Vagina (tissue), 2 donors: Measurements from ENCODE around the gene LTBP4. TPM values are rescaled to one million over a fixed set of nuclear protein-coding genes. Genes with fewer than 3 reads are reported as not detected.

Experiments used
- DNase-seq, 2 donors: peaks; one replicate each; pipeline ENCODE4 v3.0.0-alpha.2; 2017; ENCODE audit errors: extremely low spot score in 2 of 2
- H3K27ac ChIP-seq: fragments of 200-600 bp; sonication (generic); one replicate; pipeline ENCODE4 v1.5.1; 2019
- H3K27me3 ChIP-seq: fragments of 200-600 bp; sonication (generic); one replicate; pipeline ENCODE4 v1.5.1; 2019
- H3K36me3 ChIP-seq, 2 donors: fragments of 200-600 bp; sonication (generic); one replicate each; pipeline ENCODE4 v1.5.1; 2017 to 2019
- H3K4me1 ChIP-seq: fragments of 200-600 bp; sonication (generic); one replicate; pipeline ENCODE4 v1.5.1; 2019
- H3K4me3 ChIP-seq, 2 donors: fragments of 200-600 bp; sonication (generic); 1 replicate in 1 of 2; 2 replicates in 1 of 2; pipeline ENCODE4 v1.5.1; 2016 to 2019
- H3K9me3 ChIP-seq: fragments of 200-600 bp; sonication (generic); one replicate; pipeline ENCODE4 v1.5.1; 2019
- CTCF ChIP-seq, 3 experiments: fragments of 450-650 bp in 2 of 3; fragments of 200-600 bp in 1 of 3; sonication (generic) in 1 of 3; IDR thresholded peaks; one replicate each; pipeline ENCODE4 v1.5.1; 2017 to 2019; ENCODE audit warnings: antibody characterized with exemption in 3 of 3, mild to moderate bottlenecking in 2 of 3, moderate library complexity in 2 of 3
- POLR2A ChIP-seq, 2 donors: fragments of 450-650 bp; IDR thresholded peaks; one replicate each; pipeline ENCODE4 v1.6.1; 2017; ENCODE audit warnings: antibody characterized with exemption in 2 of 2, mild to moderate bottlenecking in 2 of 2, moderate library complexity in 2 of 2
- POLR2AphosphoS5 ChIP-seq, 2 donors: sonication (generic); formaldehyde crosslinking; IDR thresholded peaks; one replicate each; pipeline ENCODE4 v1.9.0; 2017; ENCODE audit warnings: antibody characterized with exemption in 2 of 2, mild to moderate bottlenecking in 2 of 2, low read depth in 1 of 2; ENCODE audit not compliant: insufficient read depth in 1 of 2
- intact Hi-C: fragments of 100-400 bp; cut with DNase I; formaldehyde crosslinking; loops from one replicate; pipeline ENCODE4 v1.15.1; 2023
- total RNA-seq: library from RNA; depleted of rRNA; stranded (reverse); fragments of >200 nt; gene quantifications from one replicate; pipeline ENCODE4 v1.2.3, GENCODE V29; 2016

Gene LTBP4
- total RNA-seq, 1 donor from 2014 or later, result 983 TPM

- H3K27ac ChIP-seq, result peak within 1 kb of the TSS; percentile 68
- peaks cover 22% of the 10 kb centered on the region for H3K4me1 ChIP-seq
- TF ChIP-seq POLR2A (IDR thresholded peaks at IDR 0.05), result no peak
- no peak for TF ChIP-seq CTCF (IDR thresholded peaks at IDR 0.05)
- peak; percentile 83 to 85 for TF ChIP-seq POLR2AphosphoS5 (IDR thresholded peaks at IDR 0.05; ENCODE audit: insufficient read depth in 1 of 2, low read depth in 1 of 2)
- no peaks in the 10 kb centered on the region for H3K27me3 ChIP-seq
- DNase-seq, result no peak
- peaks cover 0 to 16% of the 10 kb centered on the region in 2 donors for H3K36me3 ChIP-seq
- peak within 1 kb of the TSS; percentile 68 to 78 for H3K4me3 ChIP-seq
- intact Hi-C loops, result no loop called here
- H3K9me3 ChIP-seq, result no peaks in the 10 kb centered on the region
These were observed 24.4 kb upstream of the LTBP4 start, which contains the start of gene SHKBP1 for GRCh38 chr19:40576585-40577451. Gene SHKBP1 (plus strand): TSS chr19:40576873. CDS start chr19:40576900, 27 bp downstream.

GRCh38 chr19:40578442-40578908 is 22.7 kb upstream of the LTBP4 start:
- Histone ChIP-seq H3K4me3 (no peak overlapping the region), H3K27ac (no peak overlapping the region), H3K9me3 (no peaks in the 10 kb centered on the region), H3K4me1 (peaks cover 22% of the 10 kb centered on the region), H3K27me3 (no peaks in the 10 kb centered on the region), H3K36me3 (peaks cover 0 to 29% of the 10 kb centered on the region in 2 donors)
- TF ChIP-seq POLR2AphosphoS5 (IDR thresholded peaks at IDR 0.05; ENCODE audit: insufficient read depth in 1 of 2, low read depth in 1 of 2) (no peak), CTCF (IDR thresholded peaks at IDR 0.05) (no peak), POLR2A (IDR thresholded peaks at IDR 0.05) (no peak)
- DNase-seq, result no peak
- intact Hi-C loops, result no loop called here

GRCh38 chr19:40580619-40581018 is 20.6 kb upstream of the LTBP4 start:
- Histone ChIP-seq H3K4me1 (peaks cover 22% of the 10 kb centered on the region), H3K4me3 (no peak overlapping the region), H3K36me3 (peaks cover 0 to 39% of the 10 kb centered on the region in 2 donors), H3K27me3 (no peaks in the 10 kb centered on the region), H3K9me3 (no peaks in the 10 kb centered on the region), H3K27ac (no peak overlapping the region)
- intact Hi-C loops, result no loop called here
- no peak for DNase-seq
- TF ChIP-seq POLR2A (IDR thresholded peaks at IDR 0.05) (no peak), POLR2AphosphoS5 (IDR thresholded peaks at IDR 0.05; ENCODE audit: insufficient read depth in 1 of 2, low read depth in 1 of 2) (no peak), CTCF (IDR thresholded peaks at IDR 0.05) (no peak)

DNA sequence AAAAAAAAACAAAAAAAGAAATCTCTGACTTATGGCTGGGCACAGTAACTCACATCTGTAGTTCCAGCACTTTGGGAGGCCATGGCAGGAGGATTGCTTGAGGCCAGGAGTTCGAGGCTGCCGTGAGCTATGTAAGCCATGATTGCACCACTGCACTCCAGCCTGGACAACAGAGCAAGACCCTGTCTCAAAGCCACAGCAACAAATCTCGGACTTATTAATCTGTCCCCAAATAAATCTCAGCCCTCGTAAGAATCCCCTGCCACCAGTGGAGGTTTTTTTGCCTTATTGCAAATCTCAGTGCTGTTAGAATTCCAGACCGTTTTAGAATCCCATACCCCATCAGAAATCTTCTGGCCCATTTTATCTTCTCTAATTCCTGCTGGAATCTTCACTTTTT is 19.6 kb upstream of the LTBP4 start:
- H3K27me3 ChIP-seq, result no peaks in the 10 kb centered on the region
- H3K4me1 ChIP-seq, result peaks cover 22% of the 10 kb centered on the region
- no peaks in the 10 kb centered on the region for H3K9me3 ChIP-seq
- DNase-seq, result no peak
- no peak for TF ChIP-seq CTCF (IDR thresholded peaks at IDR 0.05)
- TF ChIP-seq POLR2AphosphoS5 (IDR thresholded peaks at IDR 0.05; ENCODE audit: insufficient read depth in 1 of 2, low read depth in 1 of 2), result no peak
- TF ChIP-seq POLR2A (IDR thresholded peaks at IDR 0.05), result no peak
- H3K36me3 ChIP-seq, result peaks cover 0 to 39% of the 10 kb centered on the region in 2 donors
- no peak overlapping the region for H3K4me3 ChIP-seq
- no peak overlapping the region for H3K27ac ChIP-seq
- intact Hi-C loops, result no loop called here

GRCh38 chr19:40582467-40582866 is 18.7 kb upstream of the LTBP4 start:
- TF ChIP-seq POLR2A (IDR thresholded peaks at IDR 0.05) (no peak), CTCF (IDR thresholded peaks at IDR 0.05) (no peak), POLR2AphosphoS5 (IDR thresholded peaks at IDR 0.05; ENCODE audit: insufficient read depth in 1 of 2, low read depth in 1 of 2) (no peak)
- peaks cover 17% of the 10 kb centered on the region for H3K4me1 ChIP-seq
- intact Hi-C loops, result no loop called here
- H3K27ac ChIP-seq, result no peak overlapping the region
- no peaks in the 10 kb centered on the region for H3K27me3 ChIP-seq
- peaks cover 0 to 45% of the 10 kb centered on the region in 2 donors for H3K36me3 ChIP-seq
- DNase-seq, result no peak
- no peak overlapping the region for H3K4me3 ChIP-seq
- no peaks in the 10 kb centered on the region for H3K9me3 ChIP-seq
